K562 (cell line): ENCODE data around the gene SLC1A5. TPM values are rescaled to one million over a fixed set of nuclear protein-coding genes. Genes with fewer than 3 reads are reported as not detected.
A peak's percentile ranks its signal among the peaks of the same experiment; 100 is the strongest.

Experiments
- BCLAF1 ChIP-seq, 2 experiments: fragments of 450-650 bp in 1 of 2; IDR thresholded peaks; 2 replicates each; pipeline ENCODE4 v1.6.1; 2011 to 2017; ENCODE audit warnings: low read depth in 2 of 2, antibody characterized with exemption in 1 of 2, borderline replicate concordance in 1 of 2, low read length in 1 of 2, mild to moderate bottlenecking in 1 of 2, mixed read lengths in 1 of 2; ENCODE audit not compliant: control insufficient read depth in 1 of 2
- CBFA2T3 ChIP-seq: fragments of 450-650 bp; IDR thresholded peaks from 2 replicates; pipeline ENCODE4 v1.6.1; 2017
- CBX3 ChIP-seq, 2 experiments: IDR thresholded peaks; 1 replicate in 1 of 2; 2 replicates in 1 of 2; pipeline ENCODE4 v1.6.1; 2012; ENCODE audit warnings: inconsistent platforms in 2 of 2, low read length in 2 of 2, borderline replicate concordance in 1 of 2, control low read depth in 1 of 2
- CLOCK ChIP-seq: fragments of 250-450 bp; sonication (Bioruptor Pico); IDR thresholded peaks from 2 replicates; pipeline ENCODE4 v1.4.0; 2020; ENCODE audit warnings: mild to moderate bottlenecking, moderate library complexity, borderline replicate concordance
- EGR1 ChIP-seq: fragments of 450-650 bp; conservative IDR thresholded peaks from 2 replicates; pipeline ENCODE4 v1.6.1; 2017; ENCODE audit warnings: mild to moderate bottlenecking
- FOXA3 ChIP-seq, 2 experiments: fragments of 450-650 bp in 1 of 2; sonication (generic) in 1 of 2; formaldehyde crosslinking; IDR thresholded peaks in 1 of 2; conservative IDR thresholded peaks in 1 of 2; 2 replicates each; pipeline versions ENCODE4 v1.4.0 to v1.8.0; 2020 to 2022; ENCODE audit warnings: mild to moderate bottlenecking in 2 of 2, missing genetic modification reagents in 1 of 2
- GABPA ChIP-seq: fragments of 200-800 bp; sonication (Bioruptor generic); conservative IDR thresholded peaks from 2 replicates; pipeline ENCODE4 v1.6.1; 2016; ENCODE audit warnings: low read depth, missing genetic modification characterization, missing compliant biosample characterization
- GTF2A2 ChIP-seq: IDR thresholded peaks from 2 replicates; pipeline ENCODE4 v1.6.1; 2016; ENCODE audit warnings: mild to moderate bottlenecking, missing genetic modification characterization, missing compliant biosample characterization
- HEY1 ChIP-seq: fragments of 250-450 bp; sonication (Bioruptor Pico); IDR thresholded peaks from 2 replicates; pipeline ENCODE4 v1.5.0; 2020; ENCODE audit warnings: mild to moderate bottlenecking, moderate library complexity, borderline replicate concordance
- POLR2AphosphoS2 ChIP-seq: IDR thresholded peaks from 2 replicates; pipeline ENCODE4 v1.6.1; 2012; ENCODE audit warnings: low read length, improper control_type of control experiment
- RB1 ChIP-seq: fragments of 450-650 bp; IDR thresholded peaks from 2 replicates; pipeline ENCODE4 v1.6.1; 2017; ENCODE audit warnings: low read depth, mild to moderate bottlenecking
- RBM17 ChIP-seq: fragments of 200-400 bp; formaldehyde crosslinking; IDR thresholded peaks from 2 replicates; pipeline ENCODE4 v1.6.1; 2017; ENCODE audit warnings: low read depth, mild to moderate bottlenecking, low read length, borderline replicate concordance
- SAP30 ChIP-seq: fragments of 200-600 bp; sonication (generic); IDR thresholded peaks from 2 replicates; pipeline ENCODE4 v1.6.1; 2012; ENCODE audit warnings: borderline replicate concordance, low read depth, mild to moderate bottlenecking, moderate library complexity, low read length, control low read depth, inconsistent platforms; ENCODE audit not compliant: insufficient read depth, poor library complexity, severe bottlenecking
- SMARCE1 ChIP-seq: fragments of 450-650 bp; IDR thresholded peaks from 2 replicates; pipeline ENCODE4 v1.7.1; 2016; ENCODE audit warnings: mild to moderate bottlenecking
- SOX6 ChIP-seq: fragments of 450-650 bp; IDR thresholded peaks from 2 replicates; pipeline ENCODE4 v1.6.1; 2014; ENCODE audit warnings: mild to moderate bottlenecking
- TBP ChIP-seq: optimal IDR thresholded peaks from 2 replicates; pipeline ENCODE3; 2011; ENCODE audit warnings: low read depth, low read length, improper control_type of control experiment
- TCF7 ChIP-seq: sonication (generic); IDR thresholded peaks from 2 replicates; pipeline ENCODE4 v1.6.1; 2016; ENCODE audit warnings: antibody characterized with exemption, borderline replicate concordance
- ZBTB5 ChIP-seq: fragments of 450-650 bp; IDR thresholded peaks from 2 replicates; pipeline ENCODE4 v1.6.1; 2017; ENCODE audit warnings: antibody characterized with exemption
- ZC3H4 ChIP-seq: sonication (generic); formaldehyde crosslinking; IDR thresholded peaks from 2 replicates; pipeline ENCODE4 v1.9.0; 2021; ENCODE audit warnings: missing genetic modification reagents, borderline replicate concordance
- ZNF282 ChIP-seq: sonication (generic); formaldehyde crosslinking; IDR thresholded peaks from 2 replicates; pipeline ENCODE4 v1.8.1; 2023; ENCODE audit warnings: missing genetic modification reagents
- polyA plus RNA-seq, 8 experiments: library from polyadenylated mRNA; depleted of rRNA in 4 of 8; stranded (reverse) in 5 of 8; unstranded in 3 of 8; fragments of >200 nt; fragmentation: Nextera tagmentation in 2 of 8; fragmentation: Illumina TruSeq in 1 of 8; extraction: Ambion mirVana in 2 of 8; extraction: Trizol in 1 of 8; gene quantifications; 2 replicates each; pipeline versions ENCODE4 v1.2.1 to v1.2.3, GENCODE V29; 2011 to 2014; ENCODE audit warnings: inconsistent platforms in 1 of 8, missing spikeins in 1 of 8
- total RNA-seq, 7 experiments: library from RNA; depleted of rRNA in 6 of 7; stranded (reverse); fragments of >200 nt in 6 of 7; fragmentation: Illumina TruSeq in 2 of 7; extraction: Trizol in 2 of 7; gene quantifications; 2 replicates each; pipeline versions ENCODE4 v1.2.1 to v1.2.3, GENCODE V29; 2011 to 2021; ENCODE audit warnings: low replicate concordance in 1 of 7

Gene SLC1A5
- total and polyA plus RNA-seq, 9 of the 15 experiments (the other 6 are each of a cell fraction or from before 2014, with no cell fraction given) = 31.2 to 417 (median 134) TPM

- TF ChIP-seq SAP30 (peak; percentile 94), CLOCK (CRISPR knock-in tag) (no peak), ZNF282 (CRISPR knock-in tag) (no peak), RBM17 (no peak), SMARCE1 (peak; percentile 86), EGR1 (peak; percentile 65), ZBTB5 (no peak), SOX6 (peak; percentile 38; the same call in 1 of the 2 replicates), ZC3H4 (CRISPR knock-in tag) (no peak; the same call in 1 of the 2 replicates), BCLAF1 (IDR thresholded peaks at IDR 0.05; ENCODE audit: borderline replicate concordance in 1 of 2, control insufficient read depth in 1 of 2, low read depth in 2 of 2, low read length in 1 of 2) (no peak), CBX3 (IDR thresholded peaks at IDR 0.05; ENCODE audit: borderline replicate concordance in 1 of 2, low read length in 2 of 2) (no peak), CBFA2T3 (peak; percentile 87), POLR2AphosphoS2 (peak; percentile 68; the same call in 1 of the 2 replicates), TCF7 (no peak), TBP (peak; percentile 48), GTF2A2 (tag) (no peak), FOXA3 (CRISPR knock-in tag; conservative IDR thresholded peaks at IDR 0.05 in 1 of 2, IDR thresholded peaks at IDR 0.05 in 1 of 2) (no peak; a peak in 1 of 4 replicates), GABPA (tag) (peak; percentile 47; the same call in 1 of the 2 replicates), RB1 (peak; percentile 53; the same call in 1 of the 2 replicates), HEY1 (CRISPR knock-in tag) (no peak; the same call in 1 of the 2 replicates)
These were observed 2.0 kb downstream of the SLC1A5 start (continued) for GRCh38 chr19:46786236-46787039.
